Measurements from ENCODE around the gene KDM4E.

The KDM4E gene

DNA sequence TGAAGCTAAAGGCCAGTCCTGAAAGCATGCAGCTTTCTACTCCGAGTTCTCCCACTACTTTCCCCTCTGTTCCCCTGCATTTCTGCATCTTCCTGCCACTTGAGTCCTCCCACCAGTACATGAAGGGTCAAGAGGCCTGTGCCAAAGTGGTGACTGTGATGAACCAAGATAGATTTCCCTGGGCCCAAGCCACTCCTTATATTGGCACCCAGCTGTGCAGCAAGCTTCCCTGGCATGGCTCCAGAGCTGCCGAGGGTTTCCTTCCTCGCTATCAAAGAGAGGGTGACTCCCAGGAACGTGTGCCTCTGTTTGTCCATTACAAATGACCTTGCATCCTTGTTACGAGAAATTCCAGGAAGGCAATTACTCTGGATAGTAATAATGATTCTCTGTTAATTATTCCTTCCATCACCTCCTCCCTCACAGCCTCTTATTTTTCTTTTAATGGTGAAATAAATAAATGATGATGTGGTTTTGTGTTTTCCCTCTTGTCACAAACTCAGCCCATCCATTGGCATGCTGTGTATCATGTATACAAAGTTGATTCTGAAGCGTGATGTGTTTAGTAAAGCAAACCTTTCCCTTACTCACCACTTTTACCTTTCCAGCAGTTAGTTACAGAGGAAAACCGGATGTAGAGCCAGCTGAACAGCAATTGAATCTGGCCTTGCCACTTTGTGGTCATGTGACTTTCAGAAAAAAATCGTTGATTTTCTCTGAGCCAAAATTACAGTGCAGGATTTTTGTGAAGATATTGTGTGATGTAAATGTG is 49.9 kb downstream of the KDM4E start:
- H3K27ac ChIP-seq = no peak overlapping the region
- H3K79me2 ChIP-seq (ENCODE audit: insufficient read depth, low read depth) = peaks cover 4% of the 10 kb centered on the region; the same call in 1 of the 2 replicates
- H3K9ac ChIP-seq = no peak overlapping the region
- no peak overlapping the region for H2AFZ ChIP-seq (ENCODE audit: low read depth)
- no peak overlapping the region for H3K4me3 ChIP-seq (IDR thresholded peaks at IDR 0.05; ENCODE audit: insufficient read depth, low read depth, low read length)
- H3K4me2 ChIP-seq = no peak overlapping the region
- no peaks in the 10 kb centered on the region for H4K20me1 ChIP-seq (ENCODE audit: insufficient read depth)
- no peaks in the 10 kb centered on the region for H3K27me3 ChIP-seq (ENCODE audit: insufficient read depth, low read depth)
- TF ChIP-seq, protein P1, sequence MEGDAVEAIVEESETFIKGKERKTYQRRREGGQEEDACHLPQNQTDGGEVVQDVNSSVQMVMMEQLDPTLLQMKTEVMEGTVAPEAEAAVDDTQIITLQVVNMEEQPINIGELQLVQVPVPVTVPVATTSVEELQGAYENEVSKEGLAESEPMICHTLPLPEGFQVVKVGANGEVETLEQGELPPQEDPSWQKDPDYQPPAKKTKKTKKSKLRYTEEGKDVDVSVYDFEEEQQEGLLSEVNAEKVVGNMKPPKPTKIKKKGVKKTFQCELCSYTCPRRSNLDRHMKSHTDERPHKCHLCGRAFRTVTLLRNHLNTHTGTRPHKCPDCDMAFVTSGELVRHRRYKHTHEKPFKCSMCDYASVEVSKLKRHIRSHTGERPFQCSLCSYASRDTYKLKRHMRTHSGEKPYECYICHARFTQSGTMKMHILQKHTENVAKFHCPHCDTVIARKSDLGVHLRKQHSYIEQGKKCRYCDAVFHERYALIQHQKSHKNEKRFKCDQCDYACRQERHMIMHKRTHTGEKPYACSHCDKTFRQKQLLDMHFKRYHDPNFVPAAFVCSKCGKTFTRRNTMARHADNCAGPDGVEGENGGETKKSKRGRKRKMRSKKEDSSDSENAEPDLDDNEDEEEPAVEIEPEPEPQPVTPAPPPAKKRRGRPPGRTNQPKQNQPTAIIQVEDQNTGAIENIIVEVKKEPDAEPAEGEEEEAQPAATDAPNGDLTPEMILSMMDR (conservative IDR thresholded peaks at IDR 0.05; ENCODE audit: low read depth, low read length) = no peak
- no peaks in the 10 kb centered on the region for H3K36me3 ChIP-seq (ENCODE audit: insufficient read depth)
- H3K4me1 ChIP-seq (ENCODE audit: low read depth, poor library complexity, severe bottlenecking) = peaks cover 28% of the 10 kb centered on the region

DNA sequence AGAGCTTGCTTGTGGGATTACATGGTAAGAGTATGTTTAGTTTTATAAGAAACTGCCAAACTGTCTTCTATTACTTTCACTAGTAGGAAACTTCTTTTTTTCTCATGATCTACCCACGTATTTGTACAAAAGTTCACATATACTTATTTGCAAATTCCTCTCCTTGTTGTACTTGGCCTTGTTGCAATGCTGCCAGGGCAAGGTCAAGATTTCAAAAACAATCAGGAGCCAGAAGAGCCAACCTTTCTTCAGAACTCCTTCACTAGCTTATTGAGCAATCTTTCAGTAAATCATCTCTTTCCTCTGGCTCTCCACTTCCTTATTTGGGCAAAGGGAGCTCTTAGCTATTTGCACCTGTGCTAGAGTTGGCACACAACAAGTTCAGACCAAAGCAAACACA is 51.4 kb downstream of the KDM4E start:
- no peak overlapping the region for H3K9ac ChIP-seq
- peaks cover 28% of the 10 kb centered on the region for H3K4me1 ChIP-seq (ENCODE audit: low read depth, poor library complexity, severe bottlenecking)
- H3K4me2 ChIP-seq = peak overlapping the region; percentile 54
- H2AFZ ChIP-seq (ENCODE audit: low read depth) = no peak overlapping the region
- no peaks in the 10 kb centered on the region for H3K79me2 ChIP-seq (ENCODE audit: insufficient read depth, low read depth)
- H3K4me3 ChIP-seq (IDR thresholded peaks at IDR 0.05; ENCODE audit: insufficient read depth, low read depth, low read length) = no peak overlapping the region
- H4K20me1 ChIP-seq (ENCODE audit: insufficient read depth) = no peaks in the 10 kb centered on the region
- no peak overlapping the region for H3K27ac ChIP-seq
- TF ChIP-seq, protein P1 (conservative IDR thresholded peaks at IDR 0.05; ENCODE audit: low read depth, low read length) = no peak
- H3K36me3 ChIP-seq (ENCODE audit: insufficient read depth) = no peaks in the 10 kb centered on the region
- no peaks in the 10 kb centered on the region for H3K27me3 ChIP-seq (ENCODE audit: insufficient read depth, low read depth)

DNA sequence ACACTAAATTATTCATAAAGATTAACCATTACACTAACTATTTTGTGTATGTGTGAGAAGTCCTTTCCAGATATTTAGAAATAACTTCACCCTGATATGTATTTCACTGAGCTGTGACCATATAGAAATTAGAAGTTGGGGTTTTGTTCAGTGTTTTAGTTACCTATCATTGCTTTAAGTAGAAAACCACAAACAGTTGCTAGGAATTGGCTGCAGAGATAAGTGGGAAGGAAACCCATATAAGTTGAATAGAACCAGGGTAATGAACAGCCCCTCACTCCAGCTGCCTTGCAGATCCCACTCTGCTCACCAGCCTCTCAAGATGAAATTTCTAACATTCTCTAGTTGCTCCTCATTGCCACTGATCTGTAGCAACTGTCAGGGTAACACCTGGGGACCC is 51.9 kb downstream of the KDM4E start:
- Histone ChIP-seq H2AFZ (ENCODE audit: low read depth) (no peak overlapping the region), H3K36me3 (ENCODE audit: insufficient read depth) (no peaks in the 10 kb centered on the region), H3K9ac (no peak overlapping the region), H3K27ac (no peak overlapping the region; the same call in 1 of the 2 replicates), H3K4me2 (peak overlapping the region; percentile 54; the same call in 1 of the 2 replicates), H3K27me3 (ENCODE audit: insufficient read depth, low read depth) (no peaks in the 10 kb centered on the region), H3K4me1 (ENCODE audit: low read depth, poor library complexity, severe bottlenecking) (peaks cover 28% of the 10 kb centered on the region), H4K20me1 (ENCODE audit: insufficient read depth) (no peaks in the 10 kb centered on the region), H3K4me3 (IDR thresholded peaks at IDR 0.05; ENCODE audit: insufficient read depth, low read depth, low read length) (no peak overlapping the region), H3K79me2 (ENCODE audit: insufficient read depth, low read depth) (no peaks in the 10 kb centered on the region)
- TF ChIP-seq, protein P1 (conservative IDR thresholded peaks at IDR 0.05; ENCODE audit: low read depth, low read length) = no peak
